Activated T-cell treated with anti-CD3 and anti-CD28 coated beads, Interleukin-2, amount 50 U/mL, for 72 hours (primary cell): ENCODE data around the gene CABLES1. TPM values are rescaled to one million over a fixed set of nuclear protein-coding genes. Genes with fewer than 3 reads are reported as not detected.

Experiments used
- ATAC-seq, 2 donors: fragments of 150-1000 bp; cut with Tn5 transposase; replicated peaks in 1 of 2; 2 replicates each; pipeline ENCODE4 v1.10.0; 2021; ENCODE audit warnings: moderate library complexity in 2 of 2, mild to moderate bottlenecking in 1 of 2
- DNase-seq, 2 donors: peaks; one replicate each; pipeline ENCODE4 v3.0.0; 2021 to 2022; ENCODE audit warnings: mixed read lengths in 1 of 2
- H3K27ac Mint-ChIP-seq: one replicate; pipeline ENCODE4 v1.8.0; 2022; ENCODE audit warnings: mild to moderate bottlenecking, moderate library complexity, mixed read lengths
- H3K27me3 Mint-ChIP-seq: one replicate; pipeline ENCODE4 v1.8.0; 2022; ENCODE audit warnings: low read depth, mixed read lengths
- H3K36me3 Mint-ChIP-seq, 2 donors: one replicate each; pipeline ENCODE4 v1.8.0; 2022; ENCODE audit warnings: mixed read lengths in 2 of 2, mild to moderate bottlenecking in 1 of 2; ENCODE audit not compliant: insufficient read depth in 2 of 2
- H3K4me1 Mint-ChIP-seq: one replicate; pipeline ENCODE4 v1.8.0; 2022; ENCODE audit warnings: low read depth, mixed read lengths
- H3K4me3 Mint-ChIP-seq, 2 donors: one replicate each; pipeline ENCODE4 v1.8.0; 2022; ENCODE audit warnings: mild to moderate bottlenecking in 2 of 2, mixed read lengths in 2 of 2, moderate library complexity in 2 of 2
- H3K9me3 Mint-ChIP-seq, 2 donors: one replicate each; pipeline ENCODE4 v1.8.0; 2022; ENCODE audit warnings: mixed read lengths in 2 of 2
- total RNA-seq, 2 donors: library from RNA; stranded (reverse); gene quantifications; one replicate each; pipeline ENCODE4 v1.2.3, GENCODE V29; 2022

The CABLES1 gene
- total RNA-seq, 2 donors from 2014 or later, result 5.5 to 15.0 TPM

DNA sequence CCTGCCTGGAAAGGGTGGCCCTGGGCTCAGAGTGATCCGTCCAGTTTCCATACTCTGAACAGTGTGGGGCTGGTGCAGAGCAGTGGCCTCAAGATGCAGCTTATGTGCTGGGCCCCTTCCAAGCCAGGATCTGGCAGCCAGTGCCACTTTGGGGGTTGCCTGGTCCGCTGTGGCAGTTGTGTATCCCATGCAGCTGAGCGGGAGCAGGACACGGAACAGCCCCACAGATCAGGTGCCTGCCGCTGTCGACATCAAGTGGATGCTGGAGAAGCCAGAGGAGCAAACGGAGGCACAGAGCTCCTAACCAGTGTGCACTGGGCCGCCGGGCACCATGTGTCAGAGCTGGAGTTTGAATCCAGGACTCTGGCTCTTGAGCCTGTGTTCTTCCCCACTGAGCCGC is 112.0 kb downstream of the CABLES1 start:
- DNase-seq (no peak), ATAC-seq (no peak)
- Mint-ChIP-seq H3K27me3 (no peaks in the 10 kb centered on the region), H3K4me3 (no peak overlapping the region), H3K4me1 (no peaks in the 10 kb centered on the region), H3K27ac (no peak overlapping the region), H3K36me3 (peaks cover 0 to 3% of the 10 kb centered on the region in 2 donors), H3K9me3 (no peaks in the 10 kb centered on the region)

DNA sequence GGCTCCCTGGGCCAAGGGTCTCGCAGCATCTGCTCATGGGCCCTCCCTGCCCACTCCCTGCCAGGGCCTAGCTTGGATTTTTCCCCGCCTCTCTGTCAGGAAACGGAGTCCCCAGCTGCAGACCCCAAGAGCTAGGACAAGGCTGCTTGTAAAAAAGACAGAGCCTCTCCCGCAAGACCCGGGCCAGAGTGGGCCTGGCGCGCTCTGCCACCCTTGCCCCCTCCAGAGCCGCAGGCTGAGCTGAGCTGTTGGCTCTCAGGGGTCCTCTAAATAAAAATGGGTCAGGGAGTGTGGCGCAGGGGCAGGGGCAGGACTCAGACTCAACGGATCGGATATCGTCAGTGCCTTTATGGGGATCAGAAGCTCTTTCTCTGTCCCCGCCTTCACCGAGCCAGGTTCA is 112.6 kb downstream of the CABLES1 start:
- no peak overlapping the region for H3K4me3 Mint-ChIP-seq
- H3K4me1 Mint-ChIP-seq, result no peaks in the 10 kb centered on the region
- no peak overlapping the region for H3K27ac Mint-ChIP-seq
- DNase-seq (no peak), ATAC-seq (no peak)
- no peaks in the 10 kb centered on the region for H3K27me3 Mint-ChIP-seq
- no peaks in the 10 kb centered on the region for H3K9me3 Mint-ChIP-seq
- peaks cover 0 to 3% of the 10 kb centered on the region in 2 donors for H3K36me3 Mint-ChIP-seq

DNA sequence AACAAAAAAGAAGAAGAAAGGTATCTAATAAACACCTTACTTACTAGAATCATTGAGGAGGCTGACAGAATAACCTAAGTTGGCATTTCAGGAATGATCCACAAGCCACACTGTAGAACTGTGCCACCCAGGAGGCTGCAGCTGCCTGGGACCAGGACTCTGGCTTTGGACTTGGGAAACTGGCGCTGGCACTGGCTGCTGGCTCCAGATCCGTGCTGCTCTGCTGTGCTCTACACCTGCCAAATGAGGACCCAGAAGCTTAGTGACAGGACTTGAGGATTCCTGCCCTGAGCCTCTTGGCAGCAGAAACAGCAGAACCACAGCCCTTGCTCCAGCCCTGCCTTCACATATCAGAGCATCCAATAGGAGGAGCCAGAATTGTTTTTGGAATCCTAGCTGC is 113.5 kb downstream of the CABLES1 start:
- Mint-ChIP-seq H3K27ac (no peak overlapping the region), H3K4me1 (no peaks in the 10 kb centered on the region), H3K9me3 (no peaks in the 10 kb centered on the region), H3K27me3 (no peaks in the 10 kb centered on the region), H3K36me3 (peaks cover 0 to 3% of the 10 kb centered on the region in 2 donors), H3K4me3 (no peak overlapping the region)
- no peak for DNase-seq
- no peak for ATAC-seq

GRCh38 chr18:23249348-23249747 is 114.1 kb downstream of the CABLES1 start:
- Mint-ChIP-seq H3K4me1 (no peaks in the 10 kb centered on the region), H3K9me3 (no peaks in the 10 kb centered on the region), H3K27me3 (no peaks in the 10 kb centered on the region), H3K36me3 (peaks cover 0 to 3% of the 10 kb centered on the region in 2 donors), H3K4me3 (no peak overlapping the region), H3K27ac (no peak overlapping the region)
- ATAC-seq, result no peak
- no peak for DNase-seq

DNA sequence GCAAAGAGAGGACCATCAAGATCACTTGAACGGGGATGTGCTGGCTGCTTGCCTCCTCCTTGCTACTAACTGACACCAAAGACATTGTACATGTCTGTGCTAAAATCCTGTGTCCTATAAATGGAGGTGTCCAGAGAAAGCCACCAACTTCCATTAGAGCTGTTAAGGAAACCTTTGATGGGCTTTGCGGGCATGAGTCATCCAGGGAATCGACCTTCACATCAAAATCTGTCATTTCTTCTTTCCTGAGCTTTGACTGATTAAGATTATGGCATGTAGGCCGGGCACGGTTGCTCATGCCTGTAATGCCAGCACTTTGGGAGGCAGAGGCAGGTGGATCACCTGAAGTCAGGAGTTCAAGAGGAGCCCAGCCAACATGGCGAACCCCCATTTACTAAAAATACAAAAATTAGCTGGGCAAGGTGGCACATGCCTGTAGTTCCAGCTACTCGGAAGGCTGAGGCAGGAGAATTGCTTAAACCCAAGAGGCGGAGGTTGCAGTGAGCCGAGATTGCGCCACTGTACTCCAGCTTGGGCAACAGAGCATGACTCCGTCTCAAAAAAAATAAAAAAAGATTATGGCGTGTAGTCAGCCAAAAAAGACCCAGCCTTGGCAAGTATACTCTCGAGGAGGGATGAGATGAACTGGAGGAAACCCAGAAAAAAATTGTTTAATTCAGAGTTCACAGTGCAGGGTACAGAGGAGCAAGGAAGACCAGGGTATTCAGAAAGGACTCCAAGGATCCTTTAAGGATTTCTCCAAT is 115.8 kb downstream of the CABLES1 start:
- Mint-ChIP-seq H3K4me3 (no peak overlapping the region), H3K27me3 (no peaks in the 10 kb centered on the region), H3K4me1 (no peaks in the 10 kb centered on the region), H3K36me3 (peaks cover 0 to 3% of the 10 kb centered on the region in 2 donors), H3K9me3 (no peaks in the 10 kb centered on the region), H3K27ac (no peak overlapping the region)
- DNase-seq, result no peak
- peak in 1 of 2 donors; percentile 45 for ATAC-seq

GRCh38 chr18:23253630-23254029 is 118.3 kb downstream of the CABLES1 start:
- ATAC-seq, result no peak
- Mint-ChIP-seq H3K27ac (no peak overlapping the region), H3K9me3 (no peaks in the 10 kb centered on the region), H3K4me3 (no peak overlapping the region), H3K27me3 (no peaks in the 10 kb centered on the region), H3K36me3 (peaks cover 0 to 8% of the 10 kb centered on the region in 2 donors), H3K4me1 (peaks cover 19% of the 10 kb centered on the region)
- DNase-seq, result no peak

DNA sequence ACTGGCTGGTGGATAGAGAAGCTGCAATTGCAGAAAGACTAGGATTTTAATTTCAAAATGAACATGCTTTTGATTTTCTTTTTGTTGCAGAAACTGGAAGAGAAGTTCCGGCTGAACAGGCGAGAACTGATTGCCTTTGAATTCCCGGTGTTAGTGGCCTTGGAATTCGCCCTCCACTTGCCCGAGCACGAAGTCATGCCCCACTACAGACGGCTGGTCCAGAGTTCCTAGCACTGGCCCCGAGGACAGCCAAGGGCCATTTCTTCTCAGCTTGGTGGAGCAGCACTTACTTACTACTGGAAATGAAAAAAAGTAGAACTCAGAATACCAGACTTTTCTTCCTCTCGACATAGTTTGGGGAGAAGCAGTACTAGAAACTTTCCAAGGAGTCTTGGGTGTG is 121.9 kb downstream of the CABLES1 start:
- DNase-seq, result no peak
- Mint-ChIP-seq H3K27ac (no peak overlapping the region), H3K36me3 (peaks cover 0 to 8% of the 10 kb centered on the region in 2 donors), H3K27me3 (no peaks in the 10 kb centered on the region), H3K9me3 (no peaks in the 10 kb centered on the region), H3K4me3 (no peak overlapping the region), H3K4me1 (peaks cover 45% of the 10 kb centered on the region)
- no peak for ATAC-seq

DNA sequence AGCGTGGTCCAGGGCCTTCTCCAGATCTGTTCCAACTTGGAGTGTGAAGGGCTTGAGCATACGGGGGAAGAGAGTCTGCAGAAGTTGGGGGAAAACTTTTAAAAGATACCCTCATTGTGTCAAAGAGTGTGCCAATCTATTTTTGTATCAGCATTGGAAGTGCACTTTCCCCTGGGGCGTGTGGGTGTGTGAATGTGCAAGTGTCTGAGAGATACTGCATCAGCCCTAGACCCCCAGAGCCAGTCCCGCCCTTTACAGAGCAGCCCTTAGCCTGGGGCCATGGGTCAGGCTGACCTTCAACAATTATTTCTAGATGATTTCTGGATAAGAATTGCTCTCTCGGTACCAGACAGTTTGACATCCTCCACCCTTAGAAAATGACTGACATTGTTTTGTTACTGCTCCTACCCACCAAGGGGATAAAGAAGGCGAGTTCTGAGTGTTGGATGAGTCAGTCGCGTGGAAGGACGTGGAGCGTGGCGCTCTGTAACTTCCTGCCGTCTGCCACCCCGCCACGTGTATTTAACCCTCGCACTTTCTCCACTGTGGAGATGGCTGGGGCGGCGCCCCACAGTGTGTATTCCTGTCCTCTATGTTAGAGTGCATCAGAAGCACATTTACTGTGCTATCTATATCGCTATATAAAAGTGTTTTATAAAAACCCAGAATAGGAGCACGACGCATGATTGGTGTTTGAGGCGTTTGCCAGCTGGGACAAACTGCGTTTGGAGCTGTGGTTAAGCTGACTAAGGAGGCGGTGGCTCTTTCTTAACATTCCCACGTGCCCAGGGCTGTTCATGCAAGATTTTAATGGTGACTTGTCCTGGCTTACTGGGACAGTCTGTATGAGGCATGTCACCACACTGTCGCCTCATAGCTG is 122.6 kb downstream of the CABLES1 start:
- Mint-ChIP-seq H3K9me3 (no peaks in the 10 kb centered on the region), H3K27me3 (no peaks in the 10 kb centered on the region), H3K27ac (no peak overlapping the region), H3K36me3 (peaks cover 0 to 8% of the 10 kb centered on the region in 2 donors), H3K4me3 (no peak overlapping the region), H3K4me1 (peaks cover 45% of the 10 kb centered on the region)
- peak; percentile 55 to 65 for ATAC-seq
- peak in 1 of 2 donors; percentile 33 for DNase-seq

DNA sequence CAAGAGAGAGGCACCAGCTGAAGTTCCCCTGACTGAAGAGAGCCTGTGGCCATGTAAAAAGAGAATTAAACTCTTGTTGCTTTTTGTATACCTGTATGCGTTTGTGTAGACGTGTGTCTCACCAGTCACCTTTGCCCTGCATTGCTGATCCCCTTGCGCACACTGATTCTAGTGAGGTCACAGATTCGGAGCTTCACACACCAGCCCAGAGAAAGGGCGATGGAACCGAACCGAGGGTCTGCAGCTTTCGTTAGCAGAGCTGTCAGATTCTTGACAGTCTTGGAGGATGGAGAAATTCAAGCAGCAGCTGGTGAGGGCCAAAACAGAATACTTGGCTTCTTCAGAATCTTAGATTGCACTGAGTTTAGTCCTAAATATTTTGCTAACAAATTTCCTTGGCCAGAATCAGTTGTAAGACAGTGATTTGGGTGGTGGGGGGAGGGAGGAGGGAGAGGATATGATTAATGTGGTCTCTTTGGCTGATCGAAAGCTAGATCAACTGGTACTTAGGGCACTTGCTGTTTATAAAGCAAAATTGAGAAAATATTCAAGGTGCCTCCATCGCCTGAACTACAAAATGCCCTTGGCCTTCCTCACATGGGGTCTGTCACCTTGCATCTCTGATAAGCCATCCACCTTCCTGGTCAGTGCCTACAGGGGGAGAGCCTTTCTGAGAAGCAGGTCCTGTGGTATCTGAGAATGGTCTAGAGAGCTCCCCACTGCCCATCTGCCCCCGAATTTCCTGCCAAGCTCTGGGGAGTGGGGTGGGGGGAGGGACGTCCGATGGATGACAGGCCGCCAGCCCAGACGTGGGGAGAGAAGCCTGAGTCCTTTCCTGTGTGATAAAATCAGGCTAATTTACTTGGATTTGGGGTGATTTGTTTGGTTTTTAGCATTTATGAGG is 123.5 kb downstream of the CABLES1 start:
- DNase-seq (no peak), ATAC-seq (no peak)
- no peaks in the 10 kb centered on the region for H3K9me3 Mint-ChIP-seq
- peaks cover 0 to 8% of the 10 kb centered on the region in 2 donors for H3K36me3 Mint-ChIP-seq
- H3K4me1 Mint-ChIP-seq, result peaks cover 45% of the 10 kb centered on the region
- H3K4me3 Mint-ChIP-seq, result peak overlapping the region; percentile 29 to 62
- H3K27ac Mint-ChIP-seq, result no peak overlapping the region
- H3K27me3 Mint-ChIP-seq, result no peaks in the 10 kb centered on the region

GRCh38 chr18:23259701-23260681 is 124.7 kb downstream of the CABLES1 start:
- no peaks in the 10 kb centered on the region for H3K27me3 Mint-ChIP-seq
- ATAC-seq, result peak; percentile 36 to 57
- peak overlapping the region; percentile 38 for H3K27ac Mint-ChIP-seq
- H3K4me1 Mint-ChIP-seq, result peaks cover 45% of the 10 kb centered on the region
- DNase-seq, result peak; percentile 8 to 14
- H3K4me3 Mint-ChIP-seq, result peak overlapping the region; percentile 29 to 62
- peaks cover 0 to 8% of the 10 kb centered on the region in 2 donors for H3K36me3 Mint-ChIP-seq
- no peaks in the 10 kb centered on the region for H3K9me3 Mint-ChIP-seq

GRCh38 chr18:23260926-23261590 is 125.8 kb downstream of the CABLES1 start:
- Mint-ChIP-seq H3K4me3 (no peak overlapping the region), H3K4me1 (peaks cover 45% of the 10 kb centered on the region), H3K27me3 (no peaks in the 10 kb centered on the region), H3K9me3 (no peaks in the 10 kb centered on the region), H3K27ac (no peak overlapping the region), H3K36me3 (peaks cover 0 to 8% of the 10 kb centered on the region in 2 donors)
- ATAC-seq (peak in 1 of 2 donors; percentile 31), DNase-seq (no peak)
